HEK293T (cell line): ENCODE results near the gene TMEM59.

Source experiments
- CTCF ChIA-PET: fragments of 350-600 bp; formaldehyde crosslinking; extraction: SDS; loops from one replicate; lab custom pipeline; 2021; ENCODE audit warnings: antibody characterized with exemption, inconsistent platforms; lab: Yijun Ruan, JAX
- POLR2A ChIA-PET: fragments of 350-600 bp; formaldehyde crosslinking; extraction: SDS; loops from one replicate; lab custom pipeline; 2020; ENCODE audit warnings: antibody characterized with exemption, inconsistent platforms; lab: Yijun Ruan, JAX
- DNase-seq: peaks from one replicate; pipeline ENCODE4 v3.0.0; 2012; ENCODE audit warnings: mixed read lengths; ENCODE audit errors: extremely low spot score
- ARNT ChIP-seq: fragments of 450-650 bp; IDR thresholded peaks from 2 replicates; pipeline ENCODE4 v1.6.1; 2017; ENCODE audit warnings: mild to moderate bottlenecking
- BHLHE40 ChIP-seq: fragments of 450-650 bp; IDR thresholded peaks from 2 replicates; pipeline ENCODE4 v1.6.1; 2016; ENCODE audit warnings: mild to moderate bottlenecking, moderate library complexity, borderline replicate concordance
- CTBP1 ChIP-seq: fragments of 450-650 bp; IDR thresholded peaks from 2 replicates; pipeline ENCODE4 v1.6.1; 2016; ENCODE audit warnings: borderline replicate concordance
- ELF4 ChIP-seq: fragments of 450-650 bp; IDR thresholded peaks from 2 replicates; pipeline ENCODE4 v1.6.1; 2017; ENCODE audit warnings: antibody characterized with exemption
- FOXA1 ChIP-seq: fragments of 450-650 bp; IDR thresholded peaks from 2 replicates; pipeline ENCODE4 v1.6.1; 2016; ENCODE audit warnings: mild to moderate bottlenecking
- FOXK2 ChIP-seq: fragments of 450-650 bp; IDR thresholded peaks from 2 replicates; pipeline ENCODE4 v1.6.1; 2016; ENCODE audit warnings: mild to moderate bottlenecking
- FOXM1 ChIP-seq: fragments of 450-650 bp; IDR thresholded peaks from 2 replicates; pipeline ENCODE4 v1.6.1; 2017; ENCODE audit warnings: mild to moderate bottlenecking, borderline replicate concordance
- HDGF ChIP-seq: fragments of 450-650 bp; IDR thresholded peaks from 2 replicates; pipeline ENCODE4 v1.6.1; 2017; ENCODE audit warnings: antibody characterized with exemption, borderline replicate concordance
- L3MBTL2 ChIP-seq: fragments of 450-650 bp; conservative IDR thresholded peaks from 2 replicates; pipeline ENCODE4 v1.6.1; 2016; ENCODE audit warnings: mild to moderate bottlenecking
- LEF1 ChIP-seq: fragments of 450-650 bp; IDR thresholded peaks from 2 replicates; pipeline ENCODE4 v1.6.1; 2017; ENCODE audit warnings: mild to moderate bottlenecking, borderline replicate concordance
- NFRKB ChIP-seq: fragments of 450-650 bp; IDR thresholded peaks from 2 replicates; pipeline ENCODE4 v1.6.1; 2016; ENCODE audit warnings: mild to moderate bottlenecking, moderate library complexity
- PKNOX1 ChIP-seq: fragments of 450-650 bp; IDR thresholded peaks from 2 replicates; pipeline ENCODE4 v1.6.1; 2016
- SP1 ChIP-seq: fragments of 450-650 bp; IDR thresholded peaks from 2 replicates; pipeline ENCODE4 v1.6.1; 2017
- SUZ12 ChIP-seq: fragments of 450-650 bp; IDR thresholded peaks from 2 replicates; pipeline ENCODE4 v1.6.1; 2016; ENCODE audit warnings: mild to moderate bottlenecking
- TARDBP ChIP-seq: fragments of 450-650 bp; IDR thresholded peaks from 2 replicates; pipeline ENCODE4 v1.6.1; 2016
- ZNF384 ChIP-seq: fragments of 450-650 bp; IDR thresholded peaks from 2 replicates; pipeline ENCODE4 v1.6.1; 2016

The TMEM59 gene

GRCh38 chr1:53984726-53985125, 68.3 kb downstream of the TMEM59 start:
- DNase-seq: no peak
- ChIA-PET POLR2A (no interaction called here), CTCF (no interaction called here)
- TF ChIP-seq HDGF (no peak), LEF1 (no peak), TARDBP (no peak), PKNOX1 (no peak)

GRCh38 chr1:53982763-53983104, 70.3 kb downstream of the TMEM59 start:
- ChIA-PET POLR2A (interaction anchor here (0.6 kb wide), 1 partner anchor 8 kb away, joined by 3 read pairs; no protein-coding TSS in a partner anchor), CTCF (no interaction called here)
- no peak for DNase-seq
- TF ChIP-seq BHLHE40 (no peak), TARDBP (no peak), FOXM1 (no peak), ELF4 (no peak), SUZ12 (no peak), ZNF384 (no peak), PKNOX1 (no peak), NFRKB (no peak), CTBP1 (no peak), HDGF (no peak), LEF1 (no peak), ARNT (no peak), FOXK2 (no peak), L3MBTL2 (no peak), FOXA1 (no peak), SP1 (no peak)

- TF ChIP-seq ARNT (no peak), FOXA1 (no peak)
- POLR2A ChIA-PET: no interaction called here
- peak; percentile 27 for DNase-seq
- CTCF ChIA-PET: no interaction called here
Measured at GRCh38 chr1:53982034-53982762, 70.8 kb downstream of the TMEM59 start.

GRCh38 chr1:53981220-53981619, 71.8 kb downstream of the TMEM59 start:
- TF ChIP-seq SP1 (no peak), NFRKB (no peak), SUZ12 (no peak), FOXA1 (no peak), CTBP1 (no peak), ARNT (no peak), FOXK2 (no peak), FOXM1 (no peak), LEF1 (no peak), L3MBTL2 (no peak), PKNOX1 (no peak), HDGF (no peak), ELF4 (no peak)
- ChIA-PET CTCF (no interaction called here), POLR2A (no interaction called here)
- no peak for DNase-seq

GRCh38 chr1:53979712-53980450, 73.1 kb downstream of the TMEM59 start:
- POLR2A ChIA-PET: no interaction called here
- CTCF ChIA-PET: no interaction called here

More at GRCh38 chr1:53979712-53980450, 73.1 kb downstream of the TMEM59 start:
- no peak for TF ChIP-seq FOXK2
- TF ChIP-seq NFRKB: no peak
- no peak for DNase-seq
